Esophagus (tissue), 2 donors: ENCODE data around the gene ULBP3. TPM values are rescaled to one million over a fixed set of nuclear protein-coding genes. Genes with fewer than 3 reads are reported as not detected.
"Not testable (repeated sequence)": the region's sequence is repeated elsewhere in the genome, so short reads cannot be mapped to it uniquely, and the experiment has no call there.

Experiments used
- H3K27ac ChIP-seq, 2 donors: one replicate each; pipeline ENCODE4 v1.5.1; 2013; ENCODE audit warnings: low read depth in 2 of 2, mild to moderate bottlenecking in 2 of 2, inconsistent platforms in 1 of 2, low read length in 1 of 2, moderate library complexity in 1 of 2
- H3K27me3 ChIP-seq, 2 donors: one replicate each; pipeline ENCODE4 v1.6.1; 2013; ENCODE audit warnings: low read length in 2 of 2, control low read depth in 1 of 2, mild to moderate bottlenecking in 1 of 2; ENCODE audit not compliant: insufficient read depth in 2 of 2, control insufficient read depth in 1 of 2
- H3K36me3 ChIP-seq, 2 donors: one replicate each; pipeline ENCODE4 v1.6.1; 2013; ENCODE audit warnings: low read length in 1 of 2; ENCODE audit not compliant: control insufficient read depth in 2 of 2, insufficient read depth in 2 of 2
- H3K4me1 ChIP-seq, 2 donors: one replicate each; pipeline ENCODE4 v1.6.1; 2013; ENCODE audit warnings: low read length in 1 of 2; ENCODE audit not compliant: control insufficient read depth in 2 of 2, insufficient read depth in 2 of 2
- H3K4me3 ChIP-seq, 2 donors: one replicate each; pipeline ENCODE4 v1.5.1; 2013; ENCODE audit warnings: low read length in 2 of 2, mild to moderate bottlenecking in 2 of 2, low read depth in 1 of 2, moderate library complexity in 1 of 2
- H3K9me3 ChIP-seq, 2 donors: one replicate each; pipeline ENCODE4 v1.6.1; 2013; ENCODE audit warnings: mild to moderate bottlenecking in 2 of 2, low read depth in 1 of 2, low read length in 1 of 2, moderate library complexity in 1 of 2; ENCODE audit not compliant: control insufficient read depth in 2 of 2, insufficient read depth in 1 of 2
- WGBS, 2 donors: extraction: QIAGEN DNeasy Blood & Tissue Kit; methylation state at CpG; one replicate each; pipeline ENCODE4 v1.1.7; 2013; 5-methylcytosine and 5-hydroxymethylcytosine counted together
- polyA plus RNA-seq, 2 donors: library from polyadenylated mRNA; stranded (reverse); fragments of 200-250 nt; gene quantifications; one replicate each; pipeline ENCODE4 v1.2.3, GENCODE V29; 2013
- donor health status: healthy with polysubstance abuse.
- donor health status: Bipolar disorder and iron deficiency.

The ULBP3 gene
- polyA plus RNA-seq, 2 donors: 0.61 to 1.9 TPM

DNA sequence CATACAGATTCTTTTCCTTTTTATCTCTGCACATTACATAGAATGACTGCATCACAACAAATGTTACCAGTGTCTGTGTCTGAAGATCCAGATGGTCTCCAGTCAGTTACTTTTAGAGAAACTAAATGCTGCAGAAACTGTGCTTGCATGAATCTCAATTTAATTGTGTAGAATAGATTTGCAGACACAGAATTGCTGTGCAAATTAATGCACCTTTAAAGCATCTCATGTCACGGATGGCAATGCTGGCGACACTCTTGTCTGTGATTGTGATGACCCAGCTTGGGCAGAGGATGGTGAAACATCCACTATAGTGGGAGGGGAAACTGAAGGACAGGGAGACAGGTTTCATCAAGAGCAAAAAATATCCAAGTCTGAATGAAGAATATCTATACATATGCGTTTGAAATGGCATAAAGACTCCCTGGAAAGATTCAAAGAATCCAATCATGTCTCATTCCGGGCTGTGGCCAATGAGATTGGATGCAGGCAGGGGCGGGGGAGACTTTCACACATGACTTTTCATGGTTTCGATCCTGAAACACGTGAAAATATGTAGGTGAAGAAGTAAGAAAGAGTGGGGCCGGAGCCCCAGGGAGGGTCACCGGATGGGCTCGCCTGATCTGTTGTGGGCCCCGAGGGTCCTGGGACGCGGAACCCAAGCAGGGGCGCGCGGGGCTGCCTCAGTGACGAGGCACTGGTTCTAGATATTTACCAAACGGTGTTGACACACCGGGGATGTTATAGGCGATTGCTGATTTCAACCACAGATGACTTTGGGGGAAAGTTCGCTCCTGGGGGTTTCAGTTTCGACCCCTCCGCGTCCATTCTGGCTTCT is 54.9 kb downstream of the ULBP3 start:
- H3K9me3 ChIP-seq, H3K27ac ChIP-seq, H3K4me3 ChIP-seq, H3K4me1 ChIP-seq, H3K36me3 ChIP-seq: not testable (repeated sequence)
- 12 to 14% methylated on average over 7 to 11 of the region's 24 CpGs for WGBS, 2 donors
- peaks cover 0 to 13% of the 10 kb centered on the region in 2 donors for H3K27me3 ChIP-seq

DNA sequence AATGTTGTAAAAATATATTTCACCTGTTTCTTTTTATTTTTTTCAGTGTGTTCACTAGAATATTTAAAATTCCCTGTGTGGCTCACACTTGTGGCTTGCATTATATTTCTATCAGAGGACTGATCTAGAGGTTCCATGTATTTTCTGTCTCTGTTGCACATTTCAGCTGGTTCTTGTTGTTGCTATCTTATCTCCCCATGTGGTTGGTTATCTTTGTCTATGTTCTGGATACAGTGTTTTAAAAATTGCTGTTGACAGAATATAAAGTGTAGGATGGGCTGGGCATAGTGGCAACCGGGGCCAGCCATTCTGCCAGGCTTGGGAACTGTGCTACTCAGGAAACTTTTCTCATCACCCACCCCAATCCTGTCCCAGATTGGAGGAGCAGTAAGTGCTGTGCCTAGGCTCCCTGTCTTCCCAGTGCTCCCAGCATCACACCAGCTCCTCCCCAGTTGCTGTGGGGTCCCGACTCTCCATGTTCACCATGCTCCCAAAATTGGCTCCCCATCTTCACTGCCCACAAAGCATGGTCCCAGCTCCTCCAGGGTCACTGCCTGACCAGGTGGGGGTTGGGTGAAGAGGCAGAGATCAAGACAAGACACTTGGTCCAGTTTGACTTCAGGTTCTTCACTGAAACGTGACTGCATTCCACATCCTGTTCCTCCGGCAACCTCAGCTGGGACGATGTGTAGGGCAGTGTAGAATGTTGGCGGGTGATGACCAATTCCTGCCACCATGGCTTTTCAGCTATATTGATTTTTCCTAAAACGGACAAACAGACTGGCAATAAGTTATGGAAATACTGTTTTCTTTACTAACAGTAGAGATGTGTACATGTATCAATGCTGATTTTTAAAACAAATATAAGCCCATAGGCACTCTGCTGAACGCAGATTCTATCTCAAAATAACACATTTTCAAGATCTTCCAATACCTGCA is 55.8 kb downstream of the ULBP3 start:
- not testable (repeated sequence) for H3K4me1 ChIP-seq, H3K27ac ChIP-seq, H3K36me3 ChIP-seq, H3K4me3 ChIP-seq, H3K9me3 ChIP-seq
- WGBS, 2 donors: 41 to 45% methylated on average over 8 of the region's 8 CpGs
- peaks cover 0 to 13% of the 10 kb centered on the region in 2 donors for H3K27me3 ChIP-seq

Other genes with a start within 250 kb of the ULBP3 start
- 10 to 100 TPM; 20.8 to 25.6 TPM for gene LRP11, start 204.8 kb downstream of the ULBP3 start, polyA plus RNA-seq
- gene RAET1E, start 171.0 kb downstream of the ULBP3 start, polyA plus RNA-seq: 10 to 100 TPM; 25.1 to 72.5 TPM
- gene RAET1G, start 146.0 kb downstream of the ULBP3 start, polyA plus RNA-seq: 10 to 100 TPM in 1 of 2 donors, 1 to 10 TPM in 1; 8.9 to 21.2 TPM
- gene ULBP2, start 127.1 kb downstream of the ULBP3 start, polyA plus RNA-seq: 1 to 10 TPM; 1.7 to 5.4 TPM
- gene ULBP1, start 105.2 kb downstream of the ULBP3 start, polyA plus RNA-seq: under 1 TPM; 0.04 to 0.31 TPM
- 10 to 100 TPM; 33.9 to 75.3 TPM for gene RAET1L, start 43.6 kb downstream of the ULBP3 start, polyA plus RNA-seq
- 10 to 100 TPM in 1 of 2 donors, 1 to 10 TPM in 1; 7.8 to 12.4 TPM for gene PPP1R14C, start 73.9 kb upstream of the ULBP3 start, polyA plus RNA-seq